HG03565 (cell line): ENCODE data around the gene DNAJC7.
A peak's percentile ranks its signal among the peaks of the same experiment; 100 is the strongest.
"Not testable (repeated sequence)": the region's sequence is repeated elsewhere in the genome, so short reads cannot be mapped to it uniquely, and the experiment has no call there.

Experiments used
- ATAC-seq: cut with Tn5 transposase; IDR thresholded peaks from one replicate; pipeline ENCODE4 v1.9.1; 2021; ENCODE audit warnings: mild to moderate bottlenecking, moderate library complexity; ENCODE audit not compliant: unreplicated experiment

DNAJC7 gene

GRCh38 chr17:41957869-41958439, 59.3 kb downstream of the DNAJC7 start:
- ATAC-seq = no peak

DNA sequence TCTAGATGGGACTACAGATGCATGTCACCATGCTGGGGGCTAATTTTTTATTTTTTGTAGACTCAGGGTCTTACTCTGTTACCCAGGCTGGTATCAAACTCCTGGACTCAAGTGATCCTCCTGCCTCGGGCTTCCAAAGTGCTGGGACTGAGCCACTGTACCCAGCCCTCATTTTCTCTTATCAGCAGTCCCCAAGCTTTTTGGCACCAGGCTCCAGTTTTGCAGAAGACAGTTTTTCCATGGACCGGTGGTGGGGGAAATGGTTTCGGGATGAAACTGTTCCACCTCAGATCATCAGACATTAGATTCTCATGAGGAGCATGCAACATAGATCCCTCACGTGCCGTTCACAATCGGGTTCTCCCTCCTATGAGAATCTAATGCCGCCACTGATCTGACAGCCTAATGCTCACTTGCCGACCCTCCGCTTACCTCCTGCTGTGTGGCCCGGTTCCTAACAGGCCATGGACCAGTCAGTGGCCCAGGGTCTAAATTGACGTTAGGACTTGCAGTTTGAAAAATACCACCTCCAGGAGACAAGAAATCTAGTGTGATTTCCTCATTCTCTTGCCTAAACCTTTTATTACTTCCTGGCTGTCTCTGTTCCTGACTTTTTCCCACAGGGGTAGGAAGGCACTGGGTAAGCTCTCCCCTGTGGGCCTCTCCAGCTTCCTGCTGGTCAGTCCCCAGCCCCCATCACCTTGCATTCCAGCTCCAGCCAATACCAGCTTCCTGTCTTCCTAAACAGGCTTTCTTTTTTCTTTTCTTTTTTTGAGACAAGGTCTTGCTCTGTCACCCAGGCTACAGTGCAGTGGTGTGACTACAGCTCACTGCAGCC, 60.0 kb downstream of the DNAJC7 start:
- no peak for ATAC-seq

- no peak for ATAC-seq
These were observed 60.7 kb downstream of the DNAJC7 start for GRCh38 chr17:41956522-41956921.

- no peak for ATAC-seq
These were observed 68.3 kb downstream of the DNAJC7 start for GRCh38 chr17:41948762-41949460.

- no peak for ATAC-seq
These were observed 72.3 kb downstream of the DNAJC7 start for GRCh38 chr17:41944943-41945342.

GRCh38 chr17:41943492-41943891, 73.7 kb downstream of the DNAJC7 start:
- no peak for ATAC-seq

- ATAC-seq = no peak
These were observed 74.4 kb downstream of the DNAJC7 start for GRCh38 chr17:41942626-41943373.

GRCh38 chr17:41941168-41941567, 76.1 kb downstream of the DNAJC7 start:
- no peak for ATAC-seq

DNA sequence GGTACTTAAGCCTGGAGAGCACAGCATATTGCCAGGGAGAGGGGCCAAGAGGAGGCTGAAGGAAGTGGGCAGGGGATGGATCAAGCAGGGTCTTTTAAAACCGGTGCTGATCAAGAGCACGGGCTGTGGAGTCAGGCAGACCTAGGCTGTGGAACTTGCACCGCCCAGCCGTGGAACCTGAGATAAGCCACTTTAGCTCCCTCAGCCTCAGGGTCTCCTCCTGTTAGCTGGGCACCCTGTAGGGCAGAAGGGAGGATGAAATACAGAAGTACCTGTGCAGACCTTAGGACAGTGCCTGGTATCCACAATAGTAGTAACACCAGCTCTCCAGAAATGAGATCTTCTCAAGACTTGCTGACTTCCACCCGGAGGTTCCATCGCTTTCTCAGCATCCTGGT, 77.5 kb downstream of the DNAJC7 start:
- ATAC-seq = no peak

GRCh38 chr17:41939044-41939692, 78.1 kb downstream of the DNAJC7 start:
- no peak for ATAC-seq

DNA sequence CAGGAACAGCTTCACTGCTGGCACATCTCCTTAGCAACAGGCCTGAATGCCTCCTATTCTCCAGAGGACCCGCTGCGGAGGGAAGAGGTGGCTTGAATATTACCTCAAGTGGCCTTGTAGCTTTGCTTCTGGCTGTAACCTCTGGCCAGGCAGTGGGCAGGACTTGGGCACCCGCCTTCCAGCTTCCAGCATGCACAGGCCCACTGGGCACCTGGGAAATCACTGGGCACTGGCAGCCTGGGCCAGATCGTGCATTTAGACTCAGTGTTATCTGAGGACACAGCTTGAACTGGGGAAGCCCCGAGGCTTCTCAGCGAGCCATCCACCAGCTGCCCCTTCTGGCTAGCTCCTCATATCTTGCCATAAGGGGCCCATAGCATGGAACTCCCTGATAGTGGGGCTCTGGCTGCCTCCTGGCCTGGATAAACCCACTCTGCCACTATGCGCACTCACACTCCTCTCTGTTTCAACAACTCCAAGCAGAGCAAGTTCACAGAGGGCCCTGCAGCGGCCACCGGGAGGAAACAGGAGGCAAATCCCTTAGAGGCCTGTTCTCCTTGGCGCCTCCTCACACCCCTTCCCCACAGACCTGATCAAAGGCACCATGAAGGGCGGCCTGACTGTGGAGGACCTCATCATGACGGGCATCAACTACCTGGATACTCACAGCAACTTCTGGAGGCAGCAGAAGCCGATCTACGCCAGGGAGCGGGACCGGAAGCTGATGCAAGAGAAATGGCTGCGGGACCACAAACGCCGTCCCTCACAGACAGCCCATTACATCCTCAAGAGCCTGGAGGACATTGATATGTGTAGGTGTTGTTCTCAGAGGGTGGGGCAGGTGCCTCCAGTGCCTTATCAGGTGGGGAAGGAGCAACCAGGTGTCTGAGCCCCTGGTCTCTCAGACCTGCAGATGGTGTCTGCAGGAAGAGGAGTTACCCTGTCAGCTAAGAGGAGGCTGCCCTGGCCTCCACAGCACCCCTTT, 79.0 kb downstream of the DNAJC7 start:
- ATAC-seq = no peak

GRCh38 chr17:41935641-41936040, 81.6 kb downstream of the DNAJC7 start:
- no peak for ATAC-seq

DNA sequence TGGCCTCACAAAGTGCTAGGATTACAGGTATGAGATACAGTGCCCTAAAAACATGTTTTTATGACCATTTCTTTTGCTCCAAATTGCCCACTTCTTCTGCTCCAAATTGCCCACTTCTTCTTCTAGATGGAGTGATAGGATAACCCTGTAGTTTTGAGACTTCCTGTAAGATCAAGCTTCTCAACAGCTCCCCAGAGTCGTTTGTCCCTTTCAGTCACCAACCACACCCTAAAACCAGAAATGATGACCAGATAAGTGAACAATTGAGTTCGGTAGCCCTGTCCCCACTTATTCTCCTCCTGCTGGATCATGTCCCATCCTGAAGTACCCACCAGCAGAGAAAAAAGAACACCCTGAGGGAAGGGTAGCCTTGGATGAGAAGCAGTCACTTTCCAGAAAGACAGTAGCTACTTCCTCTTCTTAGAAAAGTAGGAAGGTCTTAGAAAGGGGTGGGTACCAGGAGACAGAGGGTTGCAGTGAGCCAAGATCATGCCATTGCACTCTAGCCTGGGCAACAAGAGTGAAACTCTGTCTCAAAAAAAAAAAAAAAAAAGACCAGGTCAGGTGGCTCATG, 84.3 kb downstream of the DNAJC7 start:
- ATAC-seq = no peak

DNA sequence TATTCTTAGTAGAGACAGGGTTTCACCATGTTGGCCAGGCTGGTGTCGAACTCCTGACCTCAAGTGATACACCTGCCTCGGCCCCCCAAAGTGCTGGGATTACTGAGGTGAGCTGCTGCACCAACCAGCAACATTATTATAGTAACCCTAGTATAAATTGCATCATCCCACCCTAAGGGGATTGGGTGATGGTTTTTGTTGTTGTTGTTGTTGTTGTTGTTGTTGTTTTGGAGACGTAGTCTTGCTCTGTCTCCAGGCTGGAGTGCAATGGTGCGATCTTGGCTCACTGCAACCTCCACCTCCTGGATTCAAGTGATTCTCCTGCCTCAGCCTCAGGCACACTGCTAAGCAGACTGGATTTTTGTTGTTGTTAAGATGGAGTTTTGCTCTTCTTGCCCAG, 85.5 kb downstream of the DNAJC7 start:
- not testable (repeated sequence) for ATAC-seq

DNA sequence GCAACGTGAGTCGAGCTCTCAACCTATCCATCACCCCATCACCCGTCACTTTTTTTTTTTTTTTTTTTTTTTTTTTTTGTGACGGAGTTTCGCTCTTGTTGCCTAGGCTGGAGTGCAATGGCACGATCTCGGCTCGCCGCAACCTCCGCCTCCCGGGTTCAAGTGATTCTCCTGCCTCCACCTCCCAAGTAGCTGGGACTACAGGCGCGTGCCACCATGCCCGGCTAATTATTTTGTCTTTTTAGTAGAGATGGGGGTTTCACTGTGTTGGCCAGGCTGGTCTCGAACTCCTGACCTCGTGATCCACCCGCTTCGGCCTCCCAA, 86.4 kb downstream of the DNAJC7 start:
- not testable (repeated sequence) for ATAC-seq

DNA sequence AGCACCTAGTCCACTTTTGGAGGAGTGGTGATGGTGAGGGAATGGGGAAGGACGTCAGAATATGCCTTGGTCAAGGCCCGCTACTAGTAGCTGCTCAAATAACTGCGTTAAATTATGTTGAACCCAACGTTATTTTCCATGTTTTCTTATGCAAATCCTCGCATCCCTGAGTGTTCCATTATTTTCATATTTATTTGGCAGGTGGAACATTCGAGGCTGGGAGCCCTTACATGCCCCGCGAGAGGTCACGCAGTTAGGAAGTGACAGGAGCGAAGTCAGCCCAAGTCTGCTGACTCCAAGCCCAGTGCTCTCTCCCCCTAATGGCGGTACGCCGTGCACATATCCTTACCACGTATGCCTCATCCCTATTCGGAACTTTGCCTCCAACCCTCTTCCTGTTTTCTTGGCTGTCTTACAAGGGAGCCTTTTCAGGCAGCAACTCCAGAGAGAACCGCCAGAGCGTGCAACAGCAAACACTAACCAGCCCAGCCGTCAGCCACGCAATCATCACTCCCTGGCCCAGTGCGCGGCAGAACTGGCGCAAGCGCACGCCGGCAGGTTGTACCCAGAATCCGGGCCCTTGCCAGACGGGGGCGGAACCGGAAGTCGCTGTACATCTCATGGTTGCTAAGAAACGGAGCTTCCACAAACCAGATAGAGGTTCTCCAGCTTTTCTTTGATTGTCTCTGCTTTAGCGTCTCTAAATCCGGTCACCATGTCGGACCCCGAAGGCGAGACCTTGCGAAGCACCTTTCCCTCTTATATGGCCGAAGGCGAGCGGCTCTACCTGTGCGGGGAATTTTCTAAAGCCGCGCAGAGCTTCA, 87.0 kb downstream of the DNAJC7 start, which contains the start of gene ODAD4:
ODAD4 (plus strand) TSS at position 609 of the 824 bp plus-strand sequence; CDS start at position 716, 107 bp downstream.
- ATAC-seq = peak; percentile 93

GRCh38 chr17:41928693-41929251, 88.5 kb downstream of the DNAJC7 start:
- ATAC-seq = no peak
